Osteoblast (primary cell): Measurements from ENCODE around the gene TBX5. TPM values are rescaled to one million over a fixed set of nuclear protein-coding genes. Genes with fewer than 3 reads are reported as not detected.

Experiments
- DNase-seq: peaks from one replicate; pipeline ENCODE4 v3.0.0; 2011; ENCODE audit warnings: low spot score, mixed read lengths; ENCODE audit not compliant: insufficient read length; ENCODE audit errors: missing footprints
- H2AFZ ChIP-seq: 2 replicates; pipeline ENCODE4 v1.6.0; 2011; ENCODE audit warnings: mild to moderate bottlenecking, low read length
- H3K27ac ChIP-seq: 2 replicates; pipeline ENCODE4 v1.5.1; 2011; ENCODE audit warnings: mild to moderate bottlenecking, low read depth, low read length, moderate library complexity
- H3K27me3 ChIP-seq: 2 replicates; pipeline ENCODE4 v1.6.0; 2012; ENCODE audit warnings: mild to moderate bottlenecking, control low read depth, inconsistent platforms, low read length, moderate library complexity; ENCODE audit not compliant: insufficient read depth
- H3K36me3 ChIP-seq: 2 replicates; pipeline ENCODE4 v1.5.1; 2011; ENCODE audit warnings: mild to moderate bottlenecking, low read length, control low read depth, moderate library complexity; ENCODE audit not compliant: insufficient read depth
- H3K4me1 ChIP-seq: 2 replicates; pipeline ENCODE4 v1.5.1; 2011; ENCODE audit warnings: mild to moderate bottlenecking, low read length, control low read depth, moderate library complexity; ENCODE audit not compliant: insufficient read depth
- H3K4me2 ChIP-seq: 2 replicates; pipeline ENCODE4 v1.6.0; 2011; ENCODE audit warnings: mild to moderate bottlenecking, low read length; ENCODE audit not compliant: insufficient read depth
- H3K4me3 ChIP-seq: fragments of 200-600 bp; sonication (generic); 3 replicates; pipeline ENCODE4 v1.5.1; 2012; ENCODE audit warnings: mild to moderate bottlenecking, low read length, inconsistent platforms; ENCODE audit not compliant: insufficient read depth
- H3K79me2 ChIP-seq: 2 replicates; pipeline ENCODE4 v1.6.0; 2012; ENCODE audit warnings: mild to moderate bottlenecking, low read length, control low read depth, inconsistent platforms; ENCODE audit not compliant: insufficient read depth
- H3K9me3 ChIP-seq: 2 replicates; pipeline ENCODE4 v1.5.1; 2011; ENCODE audit warnings: low read depth, low read length, control low read depth
- H4K20me1 ChIP-seq: 2 replicates; pipeline ENCODE4 v1.6.0; 2012; ENCODE audit warnings: mild to moderate bottlenecking, low read length, control low read depth; ENCODE audit not compliant: insufficient read depth
- total RNA-seq: library from RNA; depleted of rRNA; stranded (reverse); fragments of >200 nt; gene quantifications from 2 replicates; pipeline ENCODE4 v1.2.3, GENCODE V29; 2012
- TF ChIP-seq, protein P1 (sequence below): IDR thresholded peaks from 2 replicates; pipeline ENCODE4 v1.5.1; 2011; ENCODE audit warnings: mild to moderate bottlenecking, low read depth, low read length, moderate library complexity; ENCODE audit errors: extremely low read depth

TBX5 gene
- total RNA-seq, 1 donor = not detected

DNA sequence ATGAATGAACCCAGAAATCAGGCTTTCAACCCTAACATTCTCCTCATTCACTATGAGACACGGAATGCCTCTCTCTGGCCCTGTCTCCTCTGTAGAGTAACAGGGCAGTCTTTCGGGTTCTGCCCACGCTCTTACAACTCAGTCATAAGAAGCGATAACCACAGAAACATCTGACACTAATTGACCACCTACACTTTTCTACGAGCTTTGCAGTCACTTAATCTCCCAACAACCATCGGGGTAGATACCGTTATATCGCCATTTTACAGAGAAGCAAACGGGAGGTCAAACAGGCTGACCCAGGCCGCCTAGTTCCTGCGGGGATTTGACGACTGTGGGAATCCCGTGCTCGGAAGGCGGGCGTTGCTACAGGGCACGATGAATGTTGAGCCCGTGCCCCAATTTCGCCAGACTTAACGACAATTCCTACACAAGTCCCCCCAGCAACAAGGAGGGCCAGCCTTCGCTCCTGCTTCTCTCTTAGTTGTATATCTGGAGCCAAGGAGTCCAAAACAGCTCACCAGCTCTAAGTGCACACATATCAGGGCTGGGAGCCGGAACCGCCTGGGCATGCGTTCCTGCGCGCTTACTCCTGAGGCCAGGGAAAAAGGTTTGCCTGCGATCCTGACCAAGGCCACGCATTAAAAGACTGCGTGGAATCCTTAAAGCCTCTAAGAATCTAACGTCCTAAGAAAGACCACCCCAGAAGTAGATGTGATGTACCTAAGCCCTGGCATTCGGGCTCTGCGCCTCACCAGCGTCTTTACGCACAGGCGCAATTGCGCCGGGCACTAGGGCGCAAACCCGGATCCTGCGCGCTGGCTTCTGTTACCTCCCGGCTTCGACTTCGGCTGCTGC is 38.7 kb upstream of the TBX5 start:
- H3K36me3 ChIP-seq = no peaks in the 10 kb centered on the region
- no peak overlapping the region for H2AFZ ChIP-seq
- TF ChIP-seq, protein P1, sequence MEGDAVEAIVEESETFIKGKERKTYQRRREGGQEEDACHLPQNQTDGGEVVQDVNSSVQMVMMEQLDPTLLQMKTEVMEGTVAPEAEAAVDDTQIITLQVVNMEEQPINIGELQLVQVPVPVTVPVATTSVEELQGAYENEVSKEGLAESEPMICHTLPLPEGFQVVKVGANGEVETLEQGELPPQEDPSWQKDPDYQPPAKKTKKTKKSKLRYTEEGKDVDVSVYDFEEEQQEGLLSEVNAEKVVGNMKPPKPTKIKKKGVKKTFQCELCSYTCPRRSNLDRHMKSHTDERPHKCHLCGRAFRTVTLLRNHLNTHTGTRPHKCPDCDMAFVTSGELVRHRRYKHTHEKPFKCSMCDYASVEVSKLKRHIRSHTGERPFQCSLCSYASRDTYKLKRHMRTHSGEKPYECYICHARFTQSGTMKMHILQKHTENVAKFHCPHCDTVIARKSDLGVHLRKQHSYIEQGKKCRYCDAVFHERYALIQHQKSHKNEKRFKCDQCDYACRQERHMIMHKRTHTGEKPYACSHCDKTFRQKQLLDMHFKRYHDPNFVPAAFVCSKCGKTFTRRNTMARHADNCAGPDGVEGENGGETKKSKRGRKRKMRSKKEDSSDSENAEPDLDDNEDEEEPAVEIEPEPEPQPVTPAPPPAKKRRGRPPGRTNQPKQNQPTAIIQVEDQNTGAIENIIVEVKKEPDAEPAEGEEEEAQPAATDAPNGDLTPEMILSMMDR = no peak
- no peaks in the 10 kb centered on the region for H3K4me1 ChIP-seq
- H3K4me2 ChIP-seq = no peak overlapping the region
- DNase-seq = no peak
- H3K27ac ChIP-seq = no peak overlapping the region
- H4K20me1 ChIP-seq = no peaks in the 10 kb centered on the region
- peaks cover 13% of the 10 kb centered on the region for H3K27me3 ChIP-seq
- no peak overlapping the region for H3K4me3 ChIP-seq
- H3K9me3 ChIP-seq = no peaks in the 10 kb centered on the region
- H3K79me2 ChIP-seq = no peaks in the 10 kb centered on the region

DNA sequence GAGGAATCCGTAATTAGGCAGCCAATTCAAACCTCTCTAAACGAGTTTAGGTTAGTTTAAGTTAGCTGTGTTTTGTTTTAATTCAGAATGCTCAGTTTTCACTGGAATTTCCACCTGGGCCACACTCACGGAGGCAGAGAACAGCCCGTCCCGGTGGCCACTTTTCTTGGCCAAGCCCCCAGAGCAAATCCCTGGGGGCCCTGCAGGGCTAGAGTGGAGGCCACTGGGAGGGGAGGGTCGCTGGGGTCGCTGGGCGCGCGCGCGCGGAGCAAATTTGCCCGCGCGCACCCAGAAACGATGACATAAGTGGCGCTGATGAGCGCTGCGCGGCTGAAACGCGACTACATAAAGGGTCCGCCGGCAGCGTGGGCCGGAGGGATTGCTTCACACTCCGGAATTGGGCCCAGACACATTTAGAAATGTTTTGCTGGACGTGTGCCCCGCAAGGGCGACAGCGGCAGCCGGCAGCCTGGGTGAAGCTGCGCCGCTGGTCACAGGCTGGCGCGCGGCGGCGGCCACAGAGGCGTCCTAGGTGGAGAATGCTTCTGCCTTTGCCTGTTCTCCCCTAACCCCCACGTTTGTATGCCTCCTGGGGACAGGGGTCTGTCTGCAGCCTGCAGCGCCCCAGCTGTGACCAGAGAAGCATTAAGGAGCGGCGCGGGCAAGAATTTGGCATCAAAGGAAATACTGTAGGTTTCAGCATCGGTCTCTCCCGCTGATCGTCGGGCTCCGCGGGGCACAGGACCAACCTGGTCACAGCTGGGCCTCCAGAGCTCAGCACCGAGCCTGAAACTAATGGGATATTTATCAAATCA is 37.9 kb upstream of the TBX5 start:
- peaks cover 13% of the 10 kb centered on the region for H3K27me3 ChIP-seq
- H3K36me3 ChIP-seq = no peaks in the 10 kb centered on the region
- H2AFZ ChIP-seq = no peak overlapping the region
- no peak overlapping the region for H3K27ac ChIP-seq
- H3K4me3 ChIP-seq = no peak overlapping the region
- H3K79me2 ChIP-seq = no peaks in the 10 kb centered on the region
- H3K9me3 ChIP-seq = no peaks in the 10 kb centered on the region
- no peak for DNase-seq
- TF ChIP-seq, protein P1 = no peak
- no peak overlapping the region for H3K4me2 ChIP-seq
- H4K20me1 ChIP-seq = no peaks in the 10 kb centered on the region
- H3K4me1 ChIP-seq = no peaks in the 10 kb centered on the region

DNA sequence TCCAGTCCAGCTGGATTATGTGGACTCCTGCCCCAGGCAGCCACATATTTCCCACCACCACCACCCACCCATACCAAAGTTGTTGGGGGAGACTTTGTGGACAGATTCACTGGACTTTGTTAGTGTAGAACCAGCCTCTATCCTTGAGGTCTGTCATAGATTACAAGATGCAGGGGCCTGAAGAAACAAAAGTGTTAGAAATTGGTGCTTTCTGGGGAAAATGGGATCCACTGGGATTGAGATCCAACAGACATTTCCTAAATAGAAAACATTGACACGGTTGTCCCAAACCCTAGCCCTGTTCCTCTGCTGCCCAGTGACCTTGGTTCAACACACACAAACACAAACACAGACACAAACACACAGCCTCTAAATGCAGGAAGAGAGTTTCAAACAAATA is 36.6 kb upstream of the TBX5 start:
- Histone ChIP-seq H3K9me3 (no peaks in the 10 kb centered on the region), H3K27ac (no peak overlapping the region), H3K36me3 (no peaks in the 10 kb centered on the region), H4K20me1 (no peaks in the 10 kb centered on the region), H3K4me1 (no peaks in the 10 kb centered on the region), H3K79me2 (no peaks in the 10 kb centered on the region), H2AFZ (no peak overlapping the region), H3K4me3 (no peak overlapping the region), H3K27me3 (peaks cover 13% of the 10 kb centered on the region), H3K4me2 (no peak overlapping the region)
- TF ChIP-seq, protein P1 = no peak
- no peak for DNase-seq

DNA sequence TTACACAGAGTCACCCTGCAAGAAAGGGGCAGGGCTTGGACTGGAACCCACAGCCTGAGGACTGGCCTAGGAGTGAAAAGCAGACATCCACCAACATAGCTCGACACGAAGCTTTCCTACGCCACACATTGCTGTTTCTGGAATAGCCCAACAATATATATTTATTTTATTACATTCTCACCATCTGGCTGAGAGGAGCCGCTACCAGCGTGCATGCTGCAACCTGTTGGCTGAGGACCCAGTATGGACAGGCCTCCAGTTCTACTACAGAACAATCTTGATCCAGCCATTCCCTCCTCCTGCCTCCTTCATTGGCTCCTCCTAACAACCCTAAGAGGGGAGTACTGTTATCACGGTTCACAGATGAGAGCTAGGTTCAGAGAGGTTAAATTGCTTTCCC is 35.6 kb upstream of the TBX5 start:
- no peaks in the 10 kb centered on the region for H3K4me1 ChIP-seq
- no peaks in the 10 kb centered on the region for H3K79me2 ChIP-seq
- H3K36me3 ChIP-seq = no peaks in the 10 kb centered on the region
- H3K9me3 ChIP-seq = no peaks in the 10 kb centered on the region
- H3K4me2 ChIP-seq = no peak overlapping the region
- TF ChIP-seq, protein P1 = no peak
- H3K27ac ChIP-seq = no peak overlapping the region
- H2AFZ ChIP-seq = no peak overlapping the region
- no peak overlapping the region for H3K4me3 ChIP-seq
- no peak for DNase-seq
- H4K20me1 ChIP-seq = no peaks in the 10 kb centered on the region
- peaks cover 13% of the 10 kb centered on the region for H3K27me3 ChIP-seq
